GM19238 (cell line): Measurements from ENCODE around the gene CKB.

Experiments used
- DNase-seq: peaks from one replicate; pipeline ENCODE4 v3.0.0; 2011; ENCODE audit warnings: low spot score; ENCODE audit not compliant: insufficient read length

The CKB gene

GRCh38 chr14:103537175-103537990 lies 14.8 kb upstream of the CKB start:
- no peak for DNase-seq

GRCh38 chr14:103536693-103537092 lies 14.1 kb upstream of the CKB start:
- no peak for DNase-seq

- DNase-seq: no peak
These were observed 13.4 kb upstream of the CKB start for GRCh38 chr14:103535891-103536565.

- no peak for DNase-seq
These were observed 12.7 kb upstream of the CKB start for GRCh38 chr14:103535081-103535890.

GRCh38 chr14:103534576-103535061 lies 12.0 kb upstream of the CKB start:
- no peak for DNase-seq

GRCh38 chr14:103533999-103534575 lies 11.5 kb upstream of the CKB start:
- no peak for DNase-seq

GRCh38 chr14:103533137-103533998 lies 10.7 kb upstream of the CKB start:
- DNase-seq: no peak

GRCh38 chr14:103532216-103533136 lies 9.8 kb upstream of the CKB start:
- no peak for DNase-seq

- no peak for DNase-seq
These were observed 9.0 kb upstream of the CKB start for GRCh38 chr14:103531421-103532215.

- DNase-seq: no peak
These were observed 8.2 kb upstream of the CKB start for GRCh38 chr14:103530831-103531230.

GRCh38 chr14:103530390-103530789 lies 7.8 kb upstream of the CKB start:
- DNase-seq: no peak

GRCh38 chr14:103529383-103530365 lies 7.0 kb upstream of the CKB start:
- no peak for DNase-seq

GRCh38 chr14:103528587-103529382 lies 6.2 kb upstream of the CKB start, which contains the start of gene TRMT61A:
Gene TRMT61A, plus strand, starts transcription at chr14:103529196. Its CDS starts 783 bp downstream, at chr14:103529979.
- peak; percentile 95 for DNase-seq

GRCh38 chr14:103528146-103528586 lies 5.5 kb upstream of the CKB start:
- no peak for DNase-seq

GRCh38 chr14:103527408-103528145 lies 4.9 kb upstream of the CKB start:
- DNase-seq: peak; percentile 79

- no peak for DNase-seq
These were observed 4.3 kb upstream of the CKB start for GRCh38 chr14:103526914-103527248.
